Activated T-helper 1 cell treated with anti-CD3 and anti-CD28 coated beads, Interleukin-2, amount 50 U/mL, for 16 hours (primary cell): Measurements from ENCODE around the gene SERPINB6.
"Not testable (repeated sequence)": the region's sequence is repeated elsewhere in the genome, so short reads cannot be mapped to it uniquely, and the experiment has no call there.

ENCODE experiments used
- DNase-seq, 2 donors: peaks; one replicate each; pipeline ENCODE4 v3.0.0-alpha.2; 2020; ENCODE audit warnings: low read depth in 1 of 2, low spot score in 1 of 2

The SERPINB6 gene

GRCh38 chr6:2959909-2960719, 11.3 kb downstream of the SERPINB6 start:
- no peak for DNase-seq

DNA sequence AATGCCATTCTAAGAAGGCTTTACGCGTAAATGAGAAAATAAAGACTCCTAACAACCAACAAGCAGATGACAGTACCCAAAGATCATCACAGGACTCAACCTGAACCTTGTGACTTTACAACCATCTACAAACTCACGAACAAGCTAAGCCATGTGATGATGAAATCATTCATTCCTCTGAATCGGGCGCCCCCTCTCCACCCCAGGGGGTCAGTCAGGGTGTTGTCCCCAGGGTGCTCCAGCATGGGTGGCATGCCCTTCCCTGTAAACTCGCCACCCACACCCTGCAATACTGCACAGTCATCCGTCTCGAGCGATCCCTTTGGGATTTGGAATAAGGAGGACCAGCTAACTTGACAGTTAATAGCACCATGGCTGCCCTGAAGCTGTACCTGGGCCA, 12.6 kb downstream of the SERPINB6 start:
- DNase-seq, result no peak

GRCh38 chr6:2958331-2958711, 13.0 kb downstream of the SERPINB6 start:
- no peak for DNase-seq

GRCh38 chr6:2957696-2958330, 13.6 kb downstream of the SERPINB6 start:
- DNase-seq, result no peak

DNA sequence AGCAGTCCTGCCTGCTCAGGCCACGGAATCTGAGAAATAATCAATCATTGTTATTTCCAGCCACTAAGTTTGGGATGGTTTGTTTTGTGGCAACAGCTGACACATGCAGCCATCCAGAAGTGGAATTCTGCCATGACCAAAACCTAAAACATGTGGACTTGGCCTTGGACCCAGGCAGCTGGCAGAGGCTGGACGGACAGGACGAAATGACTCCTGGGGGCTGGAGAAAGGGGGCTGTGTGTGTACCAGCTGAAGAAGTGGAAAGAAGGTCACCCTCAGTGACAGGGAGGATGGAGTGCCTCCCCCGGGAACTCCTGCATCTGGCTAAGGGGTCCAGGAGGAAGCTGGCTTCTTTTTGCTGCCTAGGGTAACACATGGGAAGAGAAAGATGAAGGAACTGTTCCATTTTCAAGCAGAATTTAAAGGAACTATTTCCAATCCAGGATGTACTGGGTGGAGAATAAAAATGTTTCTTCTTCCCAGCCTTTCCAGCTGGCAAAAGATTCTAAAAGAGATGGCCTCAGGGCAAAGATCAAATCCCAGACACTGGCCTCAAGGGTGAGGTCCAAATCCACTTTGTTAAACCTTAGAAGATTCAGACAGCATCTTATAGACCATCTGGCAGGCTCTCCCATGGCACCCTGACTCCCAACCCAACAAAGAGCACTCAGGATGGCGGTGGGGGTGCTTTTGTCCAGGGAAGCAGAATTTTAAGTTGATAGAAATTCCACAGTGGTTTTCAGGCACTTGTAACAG, 14.3 kb downstream of the SERPINB6 start:
- no peak for DNase-seq

- no peak for DNase-seq
These were observed 18.3 kb downstream of the SERPINB6 start for GRCh38 chr6:2953098-2953497.

- DNase-seq, result peak in 1 of 2 donors; percentile 25
These were observed 18.7 kb downstream of the SERPINB6 start for GRCh38 chr6:2952557-2953095.

- no peak for DNase-seq
These were observed 19.6 kb downstream of the SERPINB6 start for GRCh38 chr6:2951728-2952127.

DNA sequence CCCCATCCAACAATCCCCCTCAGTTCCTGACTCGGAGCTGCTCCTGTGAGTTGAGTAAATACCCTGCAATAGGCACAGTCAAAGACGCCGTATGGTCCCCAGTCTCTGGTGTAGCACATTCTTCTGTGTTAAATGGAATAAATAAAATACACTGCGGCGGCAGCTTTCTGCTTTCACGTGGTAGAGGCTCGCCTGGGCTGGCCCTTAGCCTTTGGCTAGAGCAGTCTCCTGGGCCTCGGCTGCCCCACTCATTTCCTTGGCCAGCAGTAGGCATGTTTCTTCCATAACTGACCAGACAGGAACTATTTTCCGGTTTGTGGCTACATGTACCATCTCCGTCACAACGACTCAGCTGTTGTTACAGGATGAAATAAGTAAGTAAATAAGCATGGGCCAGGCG, 20.7 kb downstream of the SERPINB6 start:
- DNase-seq, result no peak

DNA sequence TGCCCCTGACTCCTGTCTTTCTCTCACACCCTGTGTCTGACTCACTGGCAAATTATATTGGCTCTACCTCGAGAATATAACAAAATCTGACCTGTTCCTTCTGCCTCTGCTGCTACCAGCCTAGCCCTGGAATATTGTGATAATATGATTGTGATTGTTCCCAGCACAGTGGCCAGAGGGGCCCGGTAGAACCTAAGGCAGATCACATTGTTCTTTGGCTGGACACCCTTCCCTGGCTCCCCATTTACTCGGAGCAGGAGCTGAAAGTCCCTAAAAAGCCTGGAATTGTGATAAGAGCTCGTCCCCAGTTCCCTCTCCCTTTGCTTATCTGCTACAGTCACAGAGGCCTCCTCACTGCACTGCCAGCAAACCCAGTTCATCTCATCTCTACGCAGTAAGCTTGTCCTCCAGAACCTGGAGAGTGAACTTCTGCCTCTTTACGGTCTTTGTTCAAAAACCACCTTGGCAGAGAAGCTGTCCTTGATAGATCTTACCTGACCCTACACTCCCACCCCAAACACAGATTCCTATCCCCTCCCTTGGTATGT, 21.8 kb downstream of the SERPINB6 start:
- DNase-seq, result no peak

DNA sequence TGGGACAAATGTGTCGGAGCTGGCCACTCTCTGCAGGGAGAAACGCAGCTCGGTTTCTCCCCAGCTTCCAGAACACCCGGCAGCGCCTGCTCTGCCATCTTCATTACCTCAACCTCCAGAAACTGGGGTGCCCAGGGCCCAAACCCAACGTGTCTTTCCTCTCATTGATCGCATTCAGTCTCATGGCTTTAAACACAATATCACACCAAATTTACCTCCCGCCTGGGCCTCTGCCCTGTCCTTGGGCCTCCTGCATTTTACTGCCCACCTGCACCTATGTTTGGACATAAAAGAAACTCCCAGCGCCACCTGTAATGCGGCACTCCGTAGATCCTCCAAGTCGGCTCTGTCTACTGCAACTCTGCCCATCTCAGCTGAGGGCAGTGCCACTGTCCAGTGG, 22.2 kb downstream of the SERPINB6 start:
- DNase-seq, result no peak

DNA sequence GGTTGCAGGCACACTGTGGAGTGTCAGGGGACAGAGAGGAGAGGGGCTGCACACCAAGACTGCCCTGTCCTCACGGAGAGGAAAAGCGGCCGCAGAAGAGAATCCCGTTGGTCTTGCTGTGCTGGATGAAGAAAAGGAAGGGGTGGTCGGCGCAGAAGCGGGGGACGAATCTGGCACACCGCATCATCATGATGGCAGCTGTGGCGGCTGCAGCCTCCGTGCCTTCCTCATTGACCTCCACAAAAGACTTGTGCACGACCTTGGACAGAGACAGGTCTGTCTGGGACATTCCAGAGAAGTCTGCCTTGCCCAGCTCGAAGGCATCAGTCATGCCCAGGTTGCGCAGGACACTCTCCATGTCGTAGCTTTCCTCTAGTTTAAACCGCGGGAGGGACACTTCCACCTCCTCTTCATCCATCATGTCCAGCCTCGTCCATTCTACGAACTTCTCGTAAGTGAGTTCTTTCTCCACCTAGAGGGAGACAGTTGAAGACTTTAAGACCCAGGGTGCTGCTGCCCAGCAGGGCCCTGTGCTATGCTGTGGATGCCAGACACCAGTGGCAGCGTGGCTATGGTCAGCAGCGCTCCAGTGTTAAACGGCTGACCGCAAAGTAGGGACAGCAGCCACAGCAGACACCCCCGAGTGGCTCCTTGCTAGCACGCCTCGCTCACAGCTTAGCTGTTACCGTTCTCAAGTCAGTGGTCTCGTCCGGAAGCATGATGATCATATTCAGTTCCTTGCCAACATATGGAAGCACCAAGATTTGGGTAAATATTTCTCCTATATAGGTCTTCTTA, 22.9 kb downstream of the SERPINB6 start:
- no peak for DNase-seq

- DNase-seq, result no peak
These were observed 23.9 kb downstream of the SERPINB6 start for GRCh38 chr6:2947445-2947844.

DNA sequence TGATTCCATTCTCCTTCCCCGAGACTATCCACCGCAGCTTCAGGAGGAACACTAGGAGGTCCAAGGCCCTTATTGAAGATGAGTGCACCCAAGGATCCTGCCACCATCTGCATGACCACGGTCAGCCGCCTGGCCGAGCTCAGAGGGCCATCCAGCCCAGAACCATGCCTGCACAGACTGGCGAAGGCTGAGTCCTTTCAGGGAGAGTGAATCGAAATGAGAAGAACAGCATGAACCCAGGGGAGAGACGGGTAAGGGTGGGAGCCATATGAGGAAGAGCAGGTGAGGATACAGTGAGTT, 26.3 kb downstream of the SERPINB6 start:
- DNase-seq, result no peak

DNA sequence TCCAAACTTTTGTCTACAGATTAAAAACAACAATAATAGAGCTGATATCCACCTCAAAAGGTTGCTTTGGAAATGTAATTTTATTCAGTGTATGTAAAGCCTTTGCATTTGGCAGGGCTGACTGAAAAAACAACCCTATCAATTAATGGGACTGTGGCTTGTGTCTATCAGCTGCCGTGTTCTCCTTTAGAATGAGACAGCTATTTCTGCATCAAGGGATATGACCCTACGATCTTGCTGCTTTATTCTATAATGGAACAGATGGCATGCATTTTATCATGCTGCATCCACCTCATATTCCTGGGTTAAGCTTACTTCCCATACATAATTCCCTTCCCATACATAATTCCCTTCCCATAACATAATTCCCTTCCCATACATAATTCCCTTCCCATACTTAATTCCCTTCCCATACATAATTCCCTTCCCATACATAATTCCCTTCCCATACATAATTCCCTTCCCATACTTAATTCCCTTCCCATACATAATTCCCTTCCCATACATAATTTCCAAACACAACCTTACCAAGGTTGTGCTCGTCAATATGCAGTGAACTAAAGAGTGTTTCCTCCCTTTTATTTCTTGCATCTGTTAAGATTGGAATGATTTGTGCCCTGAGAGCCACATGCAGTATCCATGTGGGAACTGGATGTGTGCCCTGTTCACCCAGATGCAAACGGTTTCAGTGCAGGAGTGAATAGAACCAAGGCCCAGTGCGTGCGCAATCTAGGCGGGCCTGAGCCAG, 26.8 kb downstream of the SERPINB6 start:
- DNase-seq, result no peak

GRCh38 chr6:2943564-2943955, 27.8 kb downstream of the SERPINB6 start:
- no peak for DNase-seq

- no peak for DNase-seq
These were observed 28.3 kb downstream of the SERPINB6 start for GRCh38 chr6:2942914-2943563.

- not testable (repeated sequence) for DNase-seq
These were observed 29.3 kb downstream of the SERPINB6 start for GRCh38 chr6:2942116-2942515.

- no peak for DNase-seq
These were observed 30.5 kb downstream of the SERPINB6 start for GRCh38 chr6:2940851-2941250.
